ENCODE data around the gene YAF2. TPM values are rescaled to one million over a fixed set of nuclear protein-coding genes. Genes with fewer than 3 reads are reported as not detected.

The YAF2 gene
- total and polyA plus RNA-seq, 2 of the 13 experiments (the other 11 are each of a cell fraction or from before 2014, with no cell fraction given), result 8.4 to 11.7 TPM

- in situ Hi-C loops (cut with HindIII; ENCODE audit: extremely low pct_ligation_motif_present, low pct_unique_long_range_greater_than_20kb), result no loop called here
- DNase-seq (ENCODE audit: low spot score) (no peak), ATAC-seq (peak; percentile 54), FAIRE-seq (no peak)
- no peak overlapping the region for H3K4me2 ChIP-seq (ENCODE audit: low read depth, low read length)
- no peak overlapping the region for H3K9ac ChIP-seq (ENCODE audit: insufficient read depth, low read depth, low read length)
- H3K27me3 ChIP-seq (ENCODE audit: control insufficient read depth in 1 of 2, insufficient read depth in 2 of 2, low read length in 2 of 2), result 0 out of 5 replicates have a peak, but pooled peaks cover 0 to 4% of the 10 kb centered on the region in 2 experiments
- no peak overlapping the region for H3K27ac ChIP-seq (ENCODE audit: extremely low read length, insufficient read depth, low read length)
- H2AFZ ChIP-seq (ENCODE audit: low read length), result no peak overlapping the region
- POLR2A ChIA-PET, result no interaction called here
- CTCF ChIA-PET (ENCODE audit: low intra/inter-chr PET ratio, low total read pairs), result no interaction called here
- H3K4me3 ChIP-seq (replicated peaks in 1 of 3; ENCODE audit: insufficient read depth in 1 of 3, low read depth in 2 of 3, low read length in 3 of 3), result no peak overlapping the region
- WGBS (ENCODE audit: low lambda C conversion rate), result 60% methylated on average over 8 of the region's 17 CpGs
- no TSS peak for BruUV-seq (replicated peaks)
- 0 out of 2 replicates have a peak, but pooled peaks cover 11% of the 10 kb centered on the region for H3K4me1 ChIP-seq (ENCODE audit: insufficient read depth, low read length)
- intact Hi-C loops (cut with micrococcal nuclease; ENCODE audit: unreplicated experiment), result no loop called here
- H4K20me1 ChIP-seq (ENCODE audit: insufficient read depth, low read length), result no peaks in the 10 kb centered on the region
- H3K79me2 ChIP-seq (ENCODE audit: insufficient read depth, low read length), result no peaks in the 10 kb centered on the region
- H3K9me3 ChIP-seq (ENCODE audit: low read length), result no peaks in the 10 kb centered on the region
- H3K36me3 ChIP-seq (replicated peaks in 1 of 2; ENCODE audit: control insufficient read depth in 1 of 2, insufficient read depth in 2 of 2, low read length in 2 of 2), result no peaks in the 10 kb centered on the region
- TF ChIP-seq E2F5 (CRISPR knock-in tag; conservative IDR thresholded peaks at IDR 0.05), result no peak
Observed at GRCh38 chr12:42266579-42267230, 28.7 kb upstream of the YAF2 start.

- H3K27me3 ChIP-seq (ENCODE audit: control insufficient read depth in 1 of 2, insufficient read depth in 2 of 2, low read length in 2 of 2), result 0 out of 5 replicates have a peak, but pooled peaks cover 0 to 4% of the 10 kb centered on the region in 2 experiments
- ChIA-PET CTCF (ENCODE audit: low intra/inter-chr PET ratio, low total read pairs) (no interaction called here), POLR2A (no interaction called here)
- H3K9me3 ChIP-seq (ENCODE audit: low read length), result no peaks in the 10 kb centered on the region
- H3K4me2 ChIP-seq (ENCODE audit: low read depth, low read length), result no peak overlapping the region
- no peak overlapping the region for H2AFZ ChIP-seq (ENCODE audit: low read length)
- BruUV-seq (replicated peaks), result no TSS peak
- in situ Hi-C loops (cut with HindIII; ENCODE audit: extremely low pct_ligation_motif_present, low pct_unique_long_range_greater_than_20kb) (no loop called here), intact Hi-C loops (cut with micrococcal nuclease; ENCODE audit: unreplicated experiment) (no loop called here)
- no peak overlapping the region for H3K27ac ChIP-seq (ENCODE audit: extremely low read length, insufficient read depth, low read length)
- no peak overlapping the region for H3K4me3 ChIP-seq (replicated peaks in 1 of 3; ENCODE audit: insufficient read depth in 1 of 3, low read depth in 2 of 3, low read length in 3 of 3)
- H3K4me1 ChIP-seq (ENCODE audit: insufficient read depth, low read length), result 0 out of 2 replicates have a peak, but pooled peaks cover 6% of the 10 kb centered on the region
- FAIRE-seq (no peak), DNase-seq (ENCODE audit: low spot score) (no peak), ATAC-seq (no peak)
- H3K9ac ChIP-seq (ENCODE audit: insufficient read depth, low read depth, low read length), result no peak overlapping the region
- H3K36me3 ChIP-seq (replicated peaks in 1 of 2; ENCODE audit: control insufficient read depth in 1 of 2, insufficient read depth in 2 of 2, low read length in 2 of 2), result no peaks in the 10 kb centered on the region
- no peaks in the 10 kb centered on the region for H3K79me2 ChIP-seq (ENCODE audit: insufficient read depth, low read length)
- no peak for TF ChIP-seq SIX1 (CRISPR knock-in tag; IDR thresholded peaks at IDR 0.05; ENCODE audit: borderline replicate concordance)
- no peak for TF ChIP-seq HCFC1 (IDR thresholded peaks at IDR 0.05; ENCODE audit: low read depth, low read length)
- TF ChIP-seq ZNF709 (CRISPR knock-in tag; IDR thresholded peaks at IDR 0.05), result no peak
- TF ChIP-seq PRPF4 (IDR thresholded peaks at IDR 0.05; ENCODE audit: low read depth, low read length, poor library complexity, severe bottlenecking), result no peak
- TF ChIP-seq SP5 (CRISPR knock-in tag; IDR thresholded peaks at IDR 0.05; ENCODE audit: borderline replicate concordance, low read depth), result no peak
- no peak for TF ChIP-seq AHDC1 (CRISPR knock-in tag; IDR thresholded peaks at IDR 0.05; ENCODE audit: borderline replicate concordance)
- TF ChIP-seq MATR3 (CRISPR knock-in tag; IDR thresholded peaks at IDR 0.05), result no peak
- TF ChIP-seq ZNF549 (CRISPR knock-in tag; IDR thresholded peaks at IDR 0.05), result no peak
- no peak for TF ChIP-seq PLSCR1 (CRISPR knock-in tag; IDR thresholded peaks at IDR 0.05; ENCODE audit: borderline replicate concordance)
- no peak for TF ChIP-seq ZNF138 (CRISPR knock-in tag; IDR thresholded peaks at IDR 0.05; ENCODE audit: low read depth)
- no peaks in the 10 kb centered on the region for H4K20me1 ChIP-seq (ENCODE audit: insufficient read depth, low read length)
- 6% methylated on average over 2 of the region's 2 CpGs for WGBS (ENCODE audit: low lambda C conversion rate)
Observed at GRCh38 chr12:42262271-42262670, 24.2 kb upstream of the YAF2 start.

All from HepG2 (cell line).